GM19238 (cell line): ENCODE results near the gene EAF2.
"Not testable (repeated sequence)": the region's sequence is repeated elsewhere in the genome, so short reads cannot be mapped to it uniquely, and the experiment has no call there.

Experiments used
- DNase-seq: peaks from one replicate; pipeline ENCODE4 v3.0.0; 2011; ENCODE audit warnings: low spot score; ENCODE audit not compliant: insufficient read length

EAF2 gene

DNA sequence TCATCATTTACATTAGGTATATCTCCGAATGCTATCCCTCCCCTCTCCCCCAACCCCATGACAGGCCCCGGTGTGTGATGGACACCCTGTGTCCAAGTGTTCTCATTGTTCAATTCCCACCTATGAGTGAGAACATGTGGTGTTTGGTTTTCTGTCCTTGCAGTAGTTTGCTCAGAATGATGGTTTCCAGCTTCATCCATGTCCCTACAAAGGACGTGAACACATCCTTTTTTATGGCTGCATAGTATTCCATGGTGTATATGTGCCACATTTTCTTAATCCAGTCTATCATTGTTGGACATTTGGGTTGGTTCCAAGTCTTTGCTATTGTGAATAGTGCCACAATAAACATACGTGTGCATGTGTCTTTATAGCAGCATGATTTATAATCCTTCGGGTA lies 22.8 kb downstream of the EAF2 start:
- DNase-seq: not testable (repeated sequence)

- not testable (repeated sequence) for DNase-seq
Observed at GRCh38 chr3:121863247-121863646, 28.2 kb downstream of the EAF2 start.

DNA sequence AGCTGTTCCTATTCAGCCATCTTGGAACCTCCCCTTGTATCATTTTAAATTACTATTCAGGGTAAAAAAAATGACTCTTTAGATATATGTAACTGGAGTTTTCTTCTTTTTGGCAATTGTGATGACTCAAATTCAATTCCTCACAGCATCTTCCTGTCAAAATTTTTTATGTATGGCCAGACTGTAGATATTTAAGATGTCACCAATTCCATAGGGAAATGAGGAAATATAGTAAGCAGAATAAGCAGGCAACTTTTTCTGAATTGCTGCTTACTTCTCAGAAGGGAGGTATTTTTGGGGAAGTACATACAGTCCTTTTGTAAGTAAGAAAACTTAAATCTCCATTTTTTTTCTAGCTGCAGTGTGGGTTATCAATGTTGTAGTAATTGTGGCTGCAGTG lies 28.8 kb downstream of the EAF2 start:
- DNase-seq: no peak

DNA sequence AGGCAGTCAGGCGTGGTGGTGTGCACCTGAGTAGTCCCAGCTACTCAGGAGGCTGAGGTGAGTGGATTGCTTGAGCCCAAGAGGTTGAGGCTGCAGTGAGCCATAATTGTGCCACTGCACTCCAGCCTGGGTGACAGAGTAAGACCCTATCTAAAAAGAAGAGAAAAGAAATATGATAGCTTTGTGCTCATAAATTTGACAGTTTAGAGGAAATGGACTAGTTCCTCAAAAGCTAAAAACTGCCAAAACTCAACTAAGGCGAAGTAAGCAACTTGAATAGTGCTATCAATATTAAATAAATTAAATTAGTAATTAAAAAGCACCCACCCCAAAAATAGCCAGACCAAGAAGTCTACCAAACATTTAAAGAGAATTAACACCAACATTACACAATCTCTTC lies 34.7 kb downstream of the EAF2 start:
- no peak for DNase-seq

DNA sequence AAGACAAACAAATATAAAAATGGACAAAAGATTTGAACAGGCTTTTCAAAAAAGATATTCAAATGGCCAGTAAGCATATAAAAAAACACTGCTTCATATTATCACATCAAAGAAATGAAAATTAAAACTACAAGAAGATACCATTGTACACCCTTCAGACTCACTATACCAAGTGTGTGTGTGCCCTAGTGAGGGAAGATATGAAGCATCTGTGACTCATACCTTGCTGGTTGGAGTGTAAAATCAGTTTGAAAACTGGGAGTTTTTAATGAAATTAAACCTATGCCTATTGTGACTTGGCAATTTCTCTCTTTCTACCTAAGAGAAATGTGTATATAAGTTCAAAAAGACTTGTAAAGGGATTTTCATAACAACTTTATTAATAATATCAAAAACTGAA lies 35.7 kb downstream of the EAF2 start:
- DNase-seq: no peak

GRCh38 chr3:121871430-121871829 lies 36.4 kb downstream of the EAF2 start:
- no peak for DNase-seq

- DNase-seq: no peak
Observed at GRCh38 chr3:121878411-121878810, 43.4 kb downstream of the EAF2 start.

DNA sequence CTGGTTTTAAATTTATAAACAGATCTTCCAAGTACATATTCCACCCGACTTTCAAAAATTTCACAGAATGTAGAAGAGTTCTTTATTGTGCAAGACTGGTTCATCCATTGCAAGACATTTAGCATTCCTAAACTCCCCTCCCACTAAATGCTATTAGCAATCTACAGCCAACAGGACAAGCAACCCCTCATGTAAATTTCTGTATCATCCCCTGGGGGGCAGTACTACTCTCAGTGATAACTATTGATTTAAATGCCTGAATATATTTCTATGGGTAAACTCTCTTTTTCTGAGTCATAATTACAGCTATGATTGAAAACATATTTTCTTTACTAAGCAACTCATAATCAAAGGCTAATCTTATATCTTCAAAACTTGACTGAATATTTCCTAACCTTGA lies 48.5 kb downstream of the EAF2 start:
- DNase-seq: no peak

DNA sequence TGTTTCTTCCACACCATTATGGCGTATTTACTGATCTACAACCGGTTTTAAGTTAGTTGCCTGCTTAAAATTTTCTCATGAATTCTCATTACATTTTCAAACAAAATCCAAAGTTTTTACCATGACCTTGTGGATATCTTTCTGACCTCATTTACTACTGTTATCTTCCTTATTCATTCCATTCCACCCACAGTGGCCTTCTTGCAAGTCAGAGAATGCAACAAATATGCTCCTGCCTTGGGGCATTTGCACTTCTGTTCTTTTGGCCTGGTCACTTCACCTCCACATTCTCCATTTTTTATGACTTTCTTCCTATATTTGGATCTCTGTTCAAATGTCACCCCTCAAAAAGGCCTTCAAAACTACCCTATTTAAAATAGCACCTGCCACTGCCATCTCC lies 50.4 kb downstream of the EAF2 start:
- DNase-seq: no peak

DNA sequence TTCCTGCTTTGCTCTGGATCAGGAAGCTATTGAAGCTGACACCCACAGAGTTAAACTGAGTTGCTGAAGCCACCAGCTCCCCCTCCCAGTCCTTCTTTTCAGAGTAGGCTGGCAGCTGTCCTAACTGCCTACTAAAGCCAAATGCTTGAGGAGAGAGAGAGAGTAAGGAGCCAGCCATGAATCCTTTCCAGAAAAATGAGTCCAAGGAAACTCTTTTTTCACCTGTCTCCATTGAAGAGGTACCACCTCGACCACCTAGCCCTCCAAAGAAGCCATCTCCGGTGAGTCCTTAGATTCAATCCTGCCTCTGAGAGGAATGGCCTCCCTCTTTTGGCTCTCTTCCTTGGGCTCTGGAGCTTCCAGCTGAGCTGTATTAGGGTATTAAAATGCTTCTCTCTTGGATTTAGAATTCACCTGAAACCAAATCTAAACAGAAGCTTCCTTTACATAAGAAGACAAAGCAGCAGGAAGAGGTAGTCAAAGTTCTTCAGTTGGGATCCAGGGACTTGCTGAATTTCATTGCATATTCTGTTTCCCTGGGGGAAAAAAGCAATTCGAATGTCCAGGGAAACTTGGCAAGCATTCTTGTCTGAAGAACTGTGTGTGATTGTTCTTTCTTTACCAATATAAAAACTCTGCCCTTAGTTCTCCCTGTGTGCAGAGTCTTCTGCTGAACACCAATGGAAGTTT lies 59.4 kb downstream of the EAF2 start, which contains the start of gene SLC15A2:
SLC15A2 (plus strand) TSS at position 101 of the 690 bp plus-strand sequence; CDS start at position 177, 76 bp downstream.
- no peak for DNase-seq

- DNase-seq: no peak
Observed at GRCh38 chr3:121895121-121895520, 60.1 kb downstream of the EAF2 start.

- no peak for DNase-seq
Observed at GRCh38 chr3:121895736-121896135, 60.7 kb downstream of the EAF2 start.

GRCh38 chr3:121896823-121897222 lies 61.8 kb downstream of the EAF2 start:
- no peak for DNase-seq

- no peak for DNase-seq
Observed at GRCh38 chr3:121897296-121897695, 62.3 kb downstream of the EAF2 start.

GRCh38 chr3:121913305-121913990 lies 78.4 kb downstream of the EAF2 start:
- no peak for DNase-seq

DNA sequence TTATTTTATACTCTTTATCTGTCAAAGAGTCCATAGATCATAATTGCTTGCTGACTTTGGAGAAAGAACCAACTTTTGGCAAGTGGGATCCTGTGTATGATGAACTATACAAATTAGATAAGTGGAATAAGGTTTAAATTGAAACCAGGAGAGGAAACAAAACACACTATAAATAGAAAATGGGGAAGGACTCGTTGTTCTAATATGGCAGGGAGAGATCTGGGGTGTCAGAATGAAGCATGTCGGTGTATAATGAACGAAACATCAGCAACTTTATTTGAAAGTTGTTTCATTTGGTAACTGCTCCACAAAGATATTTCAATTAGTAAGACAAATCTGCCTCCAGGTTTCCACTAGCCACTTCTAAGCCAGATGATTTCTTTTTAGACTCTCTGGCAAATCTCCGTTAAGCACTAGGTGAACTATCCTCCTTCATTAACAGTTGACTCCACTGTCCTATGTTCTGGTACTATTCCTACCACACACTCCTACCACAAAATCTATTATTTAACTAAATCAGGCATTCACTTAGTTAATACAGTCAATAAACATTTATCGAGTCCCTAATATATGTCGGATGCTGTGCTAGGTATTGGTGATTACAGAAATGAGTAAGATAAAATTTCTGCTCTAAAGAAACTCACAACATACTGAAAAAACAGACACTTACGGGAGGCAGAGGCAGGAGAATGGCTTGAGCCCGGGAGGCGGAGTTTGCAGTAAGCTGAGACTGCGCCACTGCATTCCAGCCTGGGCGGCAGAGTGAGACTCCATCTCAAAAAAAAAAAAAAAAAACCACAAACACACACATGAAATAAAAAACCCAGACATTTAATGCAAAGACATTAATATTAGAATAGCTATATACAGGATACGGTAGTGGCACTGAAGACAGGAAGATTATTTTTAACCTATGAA lies 79.3 kb downstream of the EAF2 start:
- no peak for DNase-seq

DNA sequence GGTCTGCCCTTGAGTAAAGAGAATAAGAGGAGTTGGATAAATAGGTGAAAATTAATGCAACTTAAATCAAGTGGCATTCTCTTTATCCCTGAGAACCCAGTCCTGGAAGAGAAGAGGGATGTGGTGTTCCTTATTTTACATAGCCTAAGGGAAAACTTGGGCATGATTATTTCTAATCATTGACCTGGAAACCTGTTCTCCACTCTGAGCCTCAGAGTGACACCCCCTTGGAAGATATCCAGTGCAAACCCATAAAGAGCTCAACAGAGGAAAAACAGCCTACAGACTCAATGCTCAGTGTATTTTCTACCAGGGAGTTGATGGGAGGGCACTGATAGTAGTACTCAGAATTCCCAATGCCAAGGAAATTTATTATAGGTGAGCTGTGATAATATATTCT lies 81.2 kb downstream of the EAF2 start:
- DNase-seq: no peak

- no peak for DNase-seq
Observed at GRCh38 chr3:121918779-121919483, 83.9 kb downstream of the EAF2 start.

GRCh38 chr3:121924734-121925133 lies 89.7 kb downstream of the EAF2 start:
- no peak for DNase-seq

DNA sequence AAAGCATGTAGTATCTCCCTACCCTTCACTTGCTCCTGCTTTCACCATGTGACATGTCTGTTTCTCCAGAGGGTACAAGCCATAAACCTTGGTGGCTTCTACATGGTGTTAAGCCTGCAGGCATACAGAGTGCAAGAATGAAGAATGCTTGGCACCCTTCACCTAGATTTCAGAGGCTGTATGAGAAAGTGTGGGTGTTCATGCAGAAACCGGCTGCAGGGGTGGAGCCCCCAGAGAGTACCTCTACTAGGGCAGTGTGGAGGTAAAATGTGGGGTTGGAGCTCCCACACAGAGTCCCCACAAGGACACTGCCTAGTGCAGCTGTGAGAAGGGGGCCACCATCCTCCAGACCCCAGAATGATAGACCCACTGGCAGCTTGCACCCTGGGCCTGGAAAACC lies 91.4 kb downstream of the EAF2 start:
- DNase-seq: no peak
